Aorta (tissue), 5 donors: Measurements from ENCODE around the gene HINT2. TPM values are rescaled to one million over a fixed set of nuclear protein-coding genes. Genes with fewer than 3 reads are reported as not detected.
A peak's percentile ranks its signal among the peaks of the same experiment; 100 is the strongest.

ENCODE experiments used
- ATAC-seq: fragments of 200-7000 bp; cut with Tn5 transposase; one replicate; pipeline ENCODE4 v1.9.1; 2022; ENCODE audit warnings: moderate library complexity; ENCODE audit not compliant: low FRiP score
- DNase-seq, 2 donors: peaks; one replicate each; pipeline ENCODE4 v3.0.0-alpha.2; 2020
- H3K27ac ChIP-seq, 2 donors: one replicate each; pipeline ENCODE4 v1.5.1; 2013; ENCODE audit warnings: low read length in 2 of 2, mild to moderate bottlenecking in 2 of 2, moderate library complexity in 2 of 2, control low read depth in 1 of 2, inconsistent platforms in 1 of 2, low read depth in 1 of 2
- H3K27me3 ChIP-seq, 2 donors: one replicate each; pipeline ENCODE4 v1.6.1; 2013; ENCODE audit warnings: control low read depth in 1 of 2, low read length in 1 of 2, mild to moderate bottlenecking in 1 of 2, moderate library complexity in 1 of 2; ENCODE audit not compliant: insufficient read depth in 2 of 2, control insufficient read depth in 1 of 2
- H3K36me3 ChIP-seq, 2 donors: one replicate each; pipeline ENCODE4 v1.6.1; 2013; ENCODE audit warnings: control low read depth in 1 of 2, low read length in 1 of 2, mild to moderate bottlenecking in 1 of 2; ENCODE audit not compliant: insufficient read depth in 2 of 2, control insufficient read depth in 1 of 2
- H3K4me1 ChIP-seq, 2 donors: one replicate each; pipeline ENCODE4 v1.6.1; 2013; ENCODE audit warnings: low read length in 2 of 2, control low read depth in 1 of 2, mild to moderate bottlenecking in 1 of 2, moderate library complexity in 1 of 2; ENCODE audit not compliant: insufficient read depth in 2 of 2, control insufficient read depth in 1 of 2
- H3K4me3 ChIP-seq, 2 donors: one replicate each; pipeline ENCODE4 v1.5.1; 2013; ENCODE audit warnings: low read length in 2 of 2, control low read depth in 1 of 2, mild to moderate bottlenecking in 1 of 2
- H3K9me3 ChIP-seq: one replicate; pipeline ENCODE4 v1.6.1; 2013; ENCODE audit warnings: mild to moderate bottlenecking, low read length; ENCODE audit not compliant: control insufficient read depth
- WGBS, 2 donors: extraction: QIAGEN DNeasy Blood & Tissue Kit; methylation state at CpG; one replicate each; pipeline ENCODE4 v1.1.7; 2013; 5-methylcytosine and 5-hydroxymethylcytosine counted together
- intact Hi-C, 2 donors: fragments of 100-400 bp; cut with DNase I; formaldehyde crosslinking; loops; one replicate each; pipeline versions ENCODE4 v1.14.2 to v1.15.0; 2022
- polyA plus RNA-seq, 2 donors: library from polyadenylated mRNA; stranded (reverse); fragments of 200-250 nt; gene quantifications; one replicate each; pipeline ENCODE4 v1.2.3, GENCODE V29; 2013
- total RNA-seq, 2 donors: library from RNA; stranded (reverse); fragmentation: NEBNext Ultra II Directional; extraction: Animal tissue kit (Norgen Biotek cat#: 25700); gene quantifications; one replicate each; pipeline ENCODE4 v1.2.1, GENCODE V29; 2021
- donor health status: healthy with polysubstance abuse.
- donor health status: Bipolar disorder and iron deficiency.
- donor health status: DM: no; HTN: no; CAD: no.
- donor health status: DM: no; HTN: no; CAD: no.
- donor health status: DM: yes; HTN: yes; CAD: no.

The HINT2 gene
- total and polyA plus RNA-seq, 4 donors: 21.3 to 61.5 (median 30.4) TPM

DNA sequence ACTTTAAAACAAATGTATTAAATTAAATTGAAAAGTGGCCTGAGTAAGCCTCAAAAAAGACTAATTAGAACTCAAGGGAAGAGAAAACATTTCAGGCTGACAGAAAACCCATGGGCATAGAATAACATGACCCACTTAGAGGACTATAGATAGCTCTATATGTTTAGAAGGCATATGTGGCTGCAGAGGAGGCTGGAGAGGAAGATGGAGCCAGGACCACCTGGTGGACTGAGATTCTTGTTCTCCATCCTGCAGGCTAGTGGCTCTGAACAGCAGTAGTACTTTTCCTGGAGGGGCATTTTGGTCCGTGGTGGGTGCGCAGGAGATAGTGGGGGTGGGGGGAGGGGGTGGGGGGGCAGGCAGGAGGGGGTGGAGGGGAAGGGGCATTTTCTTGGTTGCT is 33.8 kb downstream of the HINT2 start:
- Histone ChIP-seq H3K4me1 (no peaks in the 10 kb centered on the region), H3K27ac (no peak overlapping the region), H3K4me3 (no peak overlapping the region), H3K27me3 (no peaks in the 10 kb centered on the region), H3K9me3 (no peaks in the 10 kb centered on the region), H3K36me3 (no peaks in the 10 kb centered on the region)
- ATAC-seq: no peak
- 84% methylated on average over 2 of the region's 2 CpGs; no CpG with 5 or more reads in 1 of the 2 donors for WGBS, 2 donors
- intact Hi-C loops: no loop called here
- DNase-seq: no peak

- 87 to 94% methylated on average over 3 of the region's 3 CpGs for WGBS, 2 donors
- Histone ChIP-seq H3K4me3 (no peak overlapping the region), H3K27ac (no peak overlapping the region), H3K9me3 (no peaks in the 10 kb centered on the region), H3K27me3 (no peaks in the 10 kb centered on the region), H3K4me1 (no peaks in the 10 kb centered on the region), H3K36me3 (no peaks in the 10 kb centered on the region)
- DNase-seq (no peak), ATAC-seq (no peak)
- intact Hi-C loops: no loop called here
Measured at GRCh38 chr9:35778496-35778895, 36.3 kb downstream of the HINT2 start.

- ATAC-seq (no peak), DNase-seq (no peak)
- Histone ChIP-seq H3K36me3 (no peaks in the 10 kb centered on the region), H3K27ac (no peak overlapping the region), H3K27me3 (no peaks in the 10 kb centered on the region), H3K4me1 (no peaks in the 10 kb centered on the region), H3K9me3 (no peaks in the 10 kb centered on the region), H3K4me3 (no peak overlapping the region)
- WGBS, 2 donors: 81 to 85% methylated on average over 4 of the region's 4 CpGs
- intact Hi-C loops: no loop called here
Measured at GRCh38 chr9:35776018-35776417, 38.8 kb downstream of the HINT2 start.

- 74 to 75% methylated on average over 7 of the region's 7 CpGs for WGBS, 2 donors
- H3K4me1 ChIP-seq: peaks cover 0 to 1% of the 10 kb centered on the region in 2 donors
- H3K4me3 ChIP-seq: no peak overlapping the region
- no peaks in the 10 kb centered on the region for H3K27me3 ChIP-seq
- H3K9me3 ChIP-seq: no peaks in the 10 kb centered on the region
- no peaks in the 10 kb centered on the region for H3K36me3 ChIP-seq
- ATAC-seq: peak; percentile 44
- intact Hi-C loops: no loop called here
- DNase-seq: peak in 1 of 2 donors; percentile 54
- H3K27ac ChIP-seq: no peak overlapping the region
Measured at GRCh38 chr9:35774907-35775635, 39.8 kb downstream of the HINT2 start.

GRCh38 chr9:35771943-35772342 is 42.9 kb downstream of the HINT2 start:
- Histone ChIP-seq H3K4me1 (peaks cover 0 to 1% of the 10 kb centered on the region in 2 donors), H3K27ac (no peak overlapping the region), H3K36me3 (no peaks in the 10 kb centered on the region), H3K4me3 (no peak overlapping the region), H3K27me3 (no peaks in the 10 kb centered on the region), H3K9me3 (no peaks in the 10 kb centered on the region)
- intact Hi-C loops: no loop called here
- ATAC-seq (no peak), DNase-seq (no peak)
- WGBS, 2 donors: 85 to 87% methylated on average over 3 of the region's 3 CpGs

- DNase-seq (no peak), ATAC-seq (peak; percentile 44)
- Histone ChIP-seq H3K4me1 (peaks cover 0 to 1% of the 10 kb centered on the region in 2 donors), H3K9me3 (no peaks in the 10 kb centered on the region), H3K27me3 (no peaks in the 10 kb centered on the region), H3K27ac (no peak overlapping the region), H3K36me3 (no peaks in the 10 kb centered on the region), H3K4me3 (no peak overlapping the region)
- intact Hi-C loops: no loop called here
- WGBS, 2 donors: 4 to 8% methylated on average over 1 of the region's 1 CpG
Measured at GRCh38 chr9:35771534-35771933, 43.3 kb downstream of the HINT2 start.

GRCh38 chr9:35771075-35771433 is 43.8 kb downstream of the HINT2 start:
- H3K4me3 ChIP-seq: no peak overlapping the region
- WGBS, 2 donors: 2 to 4% methylated on average over 4 of the region's 4 CpGs
- H3K27ac ChIP-seq: peak overlapping the region in 1 of 2 donors; percentile 40

DNA sequence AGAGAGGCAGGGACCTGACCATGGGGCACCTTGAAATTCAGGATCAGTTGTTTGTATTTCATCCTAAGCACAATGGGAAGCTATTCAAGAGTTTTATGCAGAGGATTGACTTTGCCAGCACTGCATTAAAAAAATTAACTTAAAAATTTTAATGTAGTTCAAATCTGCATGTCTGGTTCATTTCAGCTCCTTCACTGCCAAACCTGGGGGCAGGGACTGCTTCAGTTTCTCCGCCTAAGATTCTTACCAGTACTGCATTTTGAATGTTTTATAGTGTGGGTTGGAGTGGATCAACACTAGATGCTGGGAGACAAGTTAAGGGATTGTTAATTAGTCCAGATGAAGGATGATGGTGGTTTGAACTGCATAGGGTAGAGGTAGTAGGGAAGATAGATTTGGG is 45.1 kb downstream of the HINT2 start:
- Histone ChIP-seq H3K9me3 (no peaks in the 10 kb centered on the region), H3K27me3 (no peaks in the 10 kb centered on the region), H3K36me3 (no peaks in the 10 kb centered on the region), H3K4me1 (peaks cover 0 to 1% of the 10 kb centered on the region in 2 donors), H3K4me3 (no peak overlapping the region), H3K27ac (no peak overlapping the region)
- 97 to 98% methylated on average over 1 of the region's 1 CpG for WGBS, 2 donors
- DNase-seq (no peak), ATAC-seq (no peak)
- intact Hi-C loops: no loop called here

More at GRCh38 chr9:35771075-35771433, 43.8 kb downstream of the HINT2 start:
- H3K27me3 ChIP-seq: no peaks in the 10 kb centered on the region
- H3K4me1 ChIP-seq: peaks cover 0 to 1% of the 10 kb centered on the region in 2 donors
- H3K9me3 ChIP-seq: no peaks in the 10 kb centered on the region
- ATAC-seq (peak; percentile 66), DNase-seq (no peak)
- no peaks in the 10 kb centered on the region for H3K36me3 ChIP-seq
- intact Hi-C loops: no loop called here

DNA sequence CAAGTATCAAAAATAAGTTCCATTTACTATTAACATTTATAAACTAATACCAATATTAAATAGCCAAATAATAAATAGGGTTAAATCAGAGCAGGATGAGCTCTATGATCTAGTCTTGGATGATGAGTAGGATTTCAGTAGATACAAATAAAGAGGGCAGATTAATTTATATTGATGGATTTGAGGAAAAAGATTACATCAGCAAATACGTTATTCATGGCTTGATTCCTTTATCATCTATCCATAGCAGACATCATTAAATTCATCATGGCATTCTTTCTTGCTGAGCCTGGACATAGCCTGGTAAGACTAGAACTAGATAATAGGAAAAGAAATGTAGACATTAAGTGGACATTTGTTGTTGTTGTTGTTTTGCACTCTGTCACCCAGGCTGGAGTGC is 47.4 kb downstream of the HINT2 start:
- ATAC-seq (no peak), DNase-seq (no peak)
- intact Hi-C loops: no loop called here
- no peak overlapping the region for H3K27ac ChIP-seq
- H3K9me3 ChIP-seq: no peaks in the 10 kb centered on the region
- no peaks in the 10 kb centered on the region for H3K27me3 ChIP-seq
- H3K36me3 ChIP-seq: no peaks in the 10 kb centered on the region
- 90 to 92% methylated on average over 1 of the region's 1 CpG for WGBS, 2 donors
- H3K4me1 ChIP-seq: peaks cover 0 to 1% of the 10 kb centered on the region in 2 donors
- no peak overlapping the region for H3K4me3 ChIP-seq
